ENCODE data around the gene GLRB. TPM values are rescaled to one million over a fixed set of nuclear protein-coding genes. Genes with fewer than 3 reads are reported as not detected.

GLRB gene
- total RNA-seq, 1 experiment from 2014 or later: 5.1 TPM

- no peak for DNase-seq (ENCODE audit: low spot score)
- ChIA-PET CTCF (no interaction called here), POLR2A (ENCODE audit: low non-redundant PET) (no interaction called here)
- no peaks in the 10 kb centered on the region for H3K36me3 ChIP-seq (ENCODE audit: insufficient read depth, low read length, poor library complexity, severe bottlenecking)
- no peak overlapping the region for H3K4me3 ChIP-seq (ENCODE audit: low read depth, low read length, poor library complexity, severe bottlenecking)
- TF ChIP-seq, protein P1, sequence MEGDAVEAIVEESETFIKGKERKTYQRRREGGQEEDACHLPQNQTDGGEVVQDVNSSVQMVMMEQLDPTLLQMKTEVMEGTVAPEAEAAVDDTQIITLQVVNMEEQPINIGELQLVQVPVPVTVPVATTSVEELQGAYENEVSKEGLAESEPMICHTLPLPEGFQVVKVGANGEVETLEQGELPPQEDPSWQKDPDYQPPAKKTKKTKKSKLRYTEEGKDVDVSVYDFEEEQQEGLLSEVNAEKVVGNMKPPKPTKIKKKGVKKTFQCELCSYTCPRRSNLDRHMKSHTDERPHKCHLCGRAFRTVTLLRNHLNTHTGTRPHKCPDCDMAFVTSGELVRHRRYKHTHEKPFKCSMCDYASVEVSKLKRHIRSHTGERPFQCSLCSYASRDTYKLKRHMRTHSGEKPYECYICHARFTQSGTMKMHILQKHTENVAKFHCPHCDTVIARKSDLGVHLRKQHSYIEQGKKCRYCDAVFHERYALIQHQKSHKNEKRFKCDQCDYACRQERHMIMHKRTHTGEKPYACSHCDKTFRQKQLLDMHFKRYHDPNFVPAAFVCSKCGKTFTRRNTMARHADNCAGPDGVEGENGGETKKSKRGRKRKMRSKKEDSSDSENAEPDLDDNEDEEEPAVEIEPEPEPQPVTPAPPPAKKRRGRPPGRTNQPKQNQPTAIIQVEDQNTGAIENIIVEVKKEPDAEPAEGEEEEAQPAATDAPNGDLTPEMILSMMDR (conservative IDR thresholded peaks at IDR 0.05; ENCODE audit: low read depth, low read length): no peak
- no peak for TF ChIP-seq EZH2 (IDR thresholded peaks at IDR 0.05; ENCODE audit: borderline replicate concordance, low read depth, low read length, poor library complexity, severe bottlenecking)
- H3K27me3 ChIP-seq (replicated peaks; ENCODE audit: insufficient read depth, low read depth, low read length, poor library complexity): no peaks in the 10 kb centered on the region
- H3K9me3 ChIP-seq (ENCODE audit: low read depth, low read length, poor library complexity, severe bottlenecking): no peaks in the 10 kb centered on the region
- H3K4me1 ChIP-seq (ENCODE audit: insufficient read depth, low read length, poor library complexity, severe bottlenecking): no peaks in the 10 kb centered on the region
- intact Hi-C loops (cut with micrococcal nuclease; ENCODE audit: unreplicated experiment): no loop called here
- BruUV-seq (replicated peaks): no TSS peak
- no peak overlapping the region for H3K27ac ChIP-seq (ENCODE audit: low read depth, low read length, poor library complexity, severe bottlenecking)
Measured at GRCh38 chr4:157096439-157096838, 20.5 kb downstream of the GLRB start.

GRCh38 chr4:157099506-157099905 lies 23.6 kb downstream of the GLRB start:
- H3K27ac ChIP-seq (ENCODE audit: low read depth, low read length, poor library complexity, severe bottlenecking): no peak overlapping the region
- no peaks in the 10 kb centered on the region for H3K27me3 ChIP-seq (replicated peaks; ENCODE audit: insufficient read depth, low read depth, low read length, poor library complexity)
- CTCF ChIA-PET: interaction anchor here (0.7 kb wide), 1 partner anchor 738 kb away, joined by 6 read pairs; no protein-coding TSS in a partner anchor
- TF ChIP-seq EZH2 (IDR thresholded peaks at IDR 0.05; ENCODE audit: borderline replicate concordance, low read depth, low read length, poor library complexity, severe bottlenecking): no peak
- TF ChIP-seq, protein P1 (conservative IDR thresholded peaks at IDR 0.05; ENCODE audit: low read depth, low read length): no peak
- no TSS peak for BruUV-seq (replicated peaks)
- intact Hi-C loops (cut with micrococcal nuclease; ENCODE audit: unreplicated experiment): no loop called here
- DNase-seq (ENCODE audit: low spot score): no peak
- no peak overlapping the region for H3K4me3 ChIP-seq (ENCODE audit: low read depth, low read length, poor library complexity, severe bottlenecking)
- POLR2A ChIA-PET (ENCODE audit: low non-redundant PET): no interaction called here
- H3K36me3 ChIP-seq (ENCODE audit: insufficient read depth, low read length, poor library complexity, severe bottlenecking): no peaks in the 10 kb centered on the region
- H3K9me3 ChIP-seq (ENCODE audit: low read depth, low read length, poor library complexity, severe bottlenecking): no peaks in the 10 kb centered on the region
- H3K4me1 ChIP-seq (ENCODE audit: insufficient read depth, low read length, poor library complexity, severe bottlenecking): no peaks in the 10 kb centered on the region

- intact Hi-C loops (cut with micrococcal nuclease; ENCODE audit: unreplicated experiment): no loop called here
- no peaks in the 10 kb centered on the region for H3K27me3 ChIP-seq (replicated peaks; ENCODE audit: insufficient read depth, low read depth, low read length, poor library complexity)
- no TSS peak for BruUV-seq (replicated peaks)
- H3K36me3 ChIP-seq (ENCODE audit: insufficient read depth, low read length, poor library complexity, severe bottlenecking): no peaks in the 10 kb centered on the region
- no peak for DNase-seq (ENCODE audit: low spot score)
- ChIA-PET CTCF (no interaction called here), POLR2A (ENCODE audit: low non-redundant PET) (interaction anchor here (0.6 kb wide), 1 partner anchor 65 kb away, joined by 3 read pairs; no protein-coding TSS in a partner anchor)
- no peaks in the 10 kb centered on the region for H3K9me3 ChIP-seq (ENCODE audit: low read depth, low read length, poor library complexity, severe bottlenecking)
- H3K27ac ChIP-seq (ENCODE audit: low read depth, low read length, poor library complexity, severe bottlenecking): no peak overlapping the region
- no peak overlapping the region for H3K4me3 ChIP-seq (ENCODE audit: low read depth, low read length, poor library complexity, severe bottlenecking)
- TF ChIP-seq, protein P1 (conservative IDR thresholded peaks at IDR 0.05; ENCODE audit: low read depth, low read length): no peak
- TF ChIP-seq EZH2 (IDR thresholded peaks at IDR 0.05; ENCODE audit: borderline replicate concordance, low read depth, low read length, poor library complexity, severe bottlenecking): no peak
- no peaks in the 10 kb centered on the region for H3K4me1 ChIP-seq (ENCODE audit: insufficient read depth, low read length, poor library complexity, severe bottlenecking)
Measured at GRCh38 chr4:157104541-157104940, 28.6 kb downstream of the GLRB start.

All from A673 (cell line).